ENCODE measurements around the gene RGL1. TPM values are rescaled to one million over a fixed set of nuclear protein-coding genes. Genes with fewer than 3 reads are reported as not detected.

Gene RGL1
- total and polyA plus RNA-seq, 9 of the 15 experiments (the other 6 are each of a cell fraction or from before 2014, with no cell fraction given), result under 0.01 to 0.07 (median 0.04) TPM

- CTCF ChIA-PET (ENCODE audit: low intra/inter-chr PET ratio), result no interaction called here
Observed at GRCh38 chr1:183804387-183804786, 533 bp upstream of the RGL1 start.

More at GRCh38 chr1:183804387-183804786, 533 bp upstream of the RGL1 start:
- in situ Hi-C loops (cut with MboI), result no loop called here
- POLR2A ChIA-PET, result interaction anchor here (0.7 kb wide), 1 partner anchor 90 kb away, joined by 4 read pairs; no protein-coding TSS in a partner anchor
- H3K4me2 ChIP-seq (ENCODE audit: insufficient read depth, low read length), result no peak overlapping the region
- BruUV-seq (replicated peaks), result no TSS peak
- no peak for TF ChIP-seq PKNOX1 (IDR thresholded peaks at IDR 0.05)
- no peak for TF ChIP-seq ZSCAN32 (CRISPR knock-in tag; IDR thresholded peaks at IDR 0.05)
- TF ChIP-seq ZNF551 (CRISPR knock-in tag; IDR thresholded peaks at IDR 0.05), result no peak
- no peak for TF ChIP-seq MCM7 (IDR thresholded peaks at IDR 0.05)
- no peak for TF ChIP-seq FOXK2 (conservative IDR thresholded peaks at IDR 0.05 in 1 of 2, IDR thresholded peaks at IDR 0.05 in 1 of 2; ENCODE audit: low read depth in 2 of 2)
- no peak for TF ChIP-seq SMARCA4 (IDR thresholded peaks at IDR 0.05)
- TF ChIP-seq CREBBP (IDR thresholded peaks at IDR 0.05; ENCODE audit: low read depth, low read length), result no peak
- no peak for TF ChIP-seq CAMTA2 (CRISPR knock-in tag; conservative IDR thresholded peaks at IDR 0.05)
- TF ChIP-seq OTX1 (CRISPR knock-in tag; IDR thresholded peaks at IDR 0.05), result no peak
- TF ChIP-seq ZNF57 (CRISPR knock-in tag; IDR thresholded peaks at IDR 0.05), result no peak
- no peak for TF ChIP-seq CBFB (CRISPR knock-in tag; IDR thresholded peaks at IDR 0.05)
- no peak for TF ChIP-seq TRIM25 (IDR thresholded peaks at IDR 0.05; ENCODE audit: borderline replicate concordance)
- TF ChIP-seq PHTF2 (CRISPR knock-in tag; IDR thresholded peaks at IDR 0.05), result no peak
- no peak for TF ChIP-seq BCOR (IDR thresholded peaks at IDR 0.05)
- no peak for TF ChIP-seq HDAC8 (tag; IDR thresholded peaks at IDR 0.05)
- no peak for ATAC-seq
- H2AFZ ChIP-seq (ENCODE audit: low read depth, low read length), result no peak overlapping the region
- H3K9me3 ChIP-seq (replicated peaks; ENCODE audit: control insufficient read depth, insufficient read depth, low read depth, low read length), result no peaks in the 10 kb centered on the region
- H4K20me1 ChIP-seq (replicated peaks; ENCODE audit: control insufficient read depth, insufficient read depth, low read length), result no peaks in the 10 kb centered on the region
- H3K27me3 ChIP-seq (ENCODE audit: control insufficient read depth in 2 of 2, insufficient read depth in 2 of 2, low read length in 2 of 2), result peaks cover 12 to 14% of the 10 kb centered on the region in 2 experiments; a peak in 4 of 5 replicates
- H3K79me2 ChIP-seq (ENCODE audit: control insufficient read depth, insufficient read depth, low read length), result no peaks in the 10 kb centered on the region
- no peak overlapping the region for H3K27ac ChIP-seq (ENCODE audit: extremely low read depth, low read depth, low read length)
- H3K36me3 ChIP-seq (ENCODE audit: control insufficient read depth, insufficient read depth, low read length), result no peaks in the 10 kb centered on the region
- WGBS (ENCODE audit: insufficient coverage, low coverage, missing lambda C conversion rate), result 1% methylated on average over 5 of the region's 5 CpGs
- H3K9ac ChIP-seq (ENCODE audit: insufficient read depth in 1 of 2, low read depth in 2 of 2, low read length in 2 of 2), result no peak overlapping the region
- H3K4me3 ChIP-seq, result no peak overlapping the region
- intact Hi-C loops (cut with micrococcal nuclease), result no loop called here
- no peaks in the 10 kb centered on the region for H3K9me1 ChIP-seq (ENCODE audit: control insufficient read depth, insufficient read depth, low read length)
- H3K4me1 ChIP-seq (replicated peaks in 1 of 2; ENCODE audit: control insufficient read depth in 2 of 2, insufficient read depth in 2 of 2, low read length in 2 of 2), result peaks cover 0 to 5% of the 10 kb centered on the region in 2 experiments; a peak in 1 of 5 replicates
- no peak for DNase-seq (ENCODE audit: extremely low read depth in 1 of 4, low spot score in 3 of 4)
- FAIRE-seq, result no peak

All from K562 (cell line).